H9 (cell line): ENCODE measurements around the gene ADI1. TPM values are rescaled to one million over a fixed set of nuclear protein-coding genes. Genes with fewer than 3 reads are reported as not detected.

Source experiments
- DNase-seq: peaks from one replicate; pipeline ENCODE4 v3.0.0-alpha.2; 2017
- H2AFZ ChIP-seq: one replicate; pipeline ENCODE4 v1.6.1; 2013; ENCODE audit warnings: mild to moderate bottlenecking, low read length, control low read depth, moderate library complexity
- H2AK5ac ChIP-seq: 2 replicates; pipeline ENCODE4 v1.6.1; 2013; ENCODE audit warnings: low read length, control low read depth, mixed read lengths; ENCODE audit not compliant: insufficient read length
- H2BK120ac ChIP-seq: one replicate; pipeline ENCODE4 v1.6.1; 2013; ENCODE audit warnings: low read depth, mild to moderate bottlenecking, low read length, control low read depth, inconsistent platforms; ENCODE audit not compliant: poor library complexity, severe bottlenecking
- H2BK12ac ChIP-seq: 2 replicates; pipeline ENCODE4 v1.6.1; 2013; ENCODE audit warnings: low read length, control low read depth, mixed read lengths, low read depth; ENCODE audit not compliant: insufficient read length
- H2BK15ac ChIP-seq: 2 replicates; pipeline ENCODE4 v1.6.1; 2013; ENCODE audit warnings: low read depth, low read length, control low read depth
- H2BK20ac ChIP-seq: one replicate; pipeline ENCODE4 v1.6.1; 2013; ENCODE audit warnings: low read depth, mild to moderate bottlenecking, low read length, control low read depth, inconsistent platforms; ENCODE audit not compliant: poor library complexity, severe bottlenecking
- H2BK5ac ChIP-seq: 2 replicates; pipeline ENCODE4 v1.6.1; 2013; ENCODE audit warnings: low read length, control low read depth, mixed read lengths; ENCODE audit not compliant: insufficient read length
- H3K14ac ChIP-seq: 2 replicates; pipeline ENCODE4 v1.6.1; 2013; ENCODE audit warnings: low read length, control low read depth; ENCODE audit not compliant: insufficient read depth
- H3K18ac ChIP-seq: 2 replicates; pipeline ENCODE4 v1.6.1; 2013; ENCODE audit warnings: low read depth, mild to moderate bottlenecking, mixed read lengths, low read length, control low read depth; ENCODE audit not compliant: insufficient read length
- H3K23ac ChIP-seq: 2 replicates; pipeline ENCODE4 v1.6.1; 2013; ENCODE audit warnings: low read length, control low read depth, mixed read lengths, low read depth; ENCODE audit not compliant: insufficient read length
- H3K23me2 ChIP-seq: 2 replicates; pipeline ENCODE4 v1.6.1; 2013; ENCODE audit warnings: low read depth, mild to moderate bottlenecking, mixed read lengths, low read length, control low read depth; ENCODE audit not compliant: insufficient read length, poor library complexity, severe bottlenecking
- H3K27ac ChIP-seq: 2 replicates; pipeline ENCODE4 v1.5.1; 2013; ENCODE audit warnings: low read length, control low read depth, mixed read lengths, low read depth; ENCODE audit not compliant: insufficient read length
- H3K27me3 ChIP-seq: 2 replicates; pipeline ENCODE4 v1.6.1; 2013; ENCODE audit warnings: low read length, control low read depth, inconsistent platforms; ENCODE audit not compliant: insufficient read depth
- H3K4ac ChIP-seq: 2 replicates; pipeline ENCODE4 v1.6.1; 2013; ENCODE audit warnings: low read depth, mild to moderate bottlenecking, control low read depth, inconsistent platforms, low read length, moderate library complexity
- H3K4me1 ChIP-seq: 2 replicates; pipeline ENCODE4 v1.6.1; 2013; ENCODE audit warnings: low read length, control low read depth, inconsistent platforms; ENCODE audit not compliant: insufficient read depth
- H3K4me2 ChIP-seq: 2 replicates; pipeline ENCODE4 v1.6.1; 2013; ENCODE audit warnings: low read length, control low read depth, mixed read lengths; ENCODE audit not compliant: insufficient read length, insufficient read depth
- H3K56ac ChIP-seq: 2 replicates; pipeline ENCODE4 v1.6.1; 2013; ENCODE audit warnings: low read depth, mild to moderate bottlenecking, mixed read lengths, low read length, control low read depth; ENCODE audit not compliant: insufficient read length
- H3K79me1 ChIP-seq: 2 replicates; pipeline ENCODE4 v1.6.1; 2013; ENCODE audit warnings: low read depth, mild to moderate bottlenecking, moderate library complexity, low read length, control low read depth, inconsistent platforms; ENCODE audit not compliant: insufficient read depth, poor library complexity, severe bottlenecking
- H3K79me2 ChIP-seq: 2 replicates; pipeline ENCODE4 v1.6.1; 2013; ENCODE audit warnings: low read length, control low read depth, inconsistent platforms; ENCODE audit not compliant: insufficient read depth
- H3K9ac ChIP-seq: 2 replicates; pipeline ENCODE4 v1.6.1; 2013; ENCODE audit warnings: low read length, control low read depth, mixed read lengths; ENCODE audit not compliant: insufficient read length; ENCODE audit errors: extremely low read depth
- H3K9me3 ChIP-seq: one replicate; pipeline ENCODE4 v1.6.1; 2013; ENCODE audit warnings: low read depth, low read length, inconsistent platforms; ENCODE audit not compliant: control insufficient read depth
- H3T11ph ChIP-seq: one replicate; pipeline ENCODE4 v1.6.1; 2013; ENCODE audit warnings: mild to moderate bottlenecking, low read length, control low read depth, inconsistent platforms
- H4K20me1 ChIP-seq: one replicate; pipeline ENCODE4 v1.6.1; 2013; ENCODE audit not compliant: control insufficient read depth, insufficient read length, insufficient read depth
- H4K5ac ChIP-seq: 2 replicates; pipeline ENCODE4 v1.6.1; 2013; ENCODE audit warnings: low read depth, mild to moderate bottlenecking, mixed read lengths, low read length, control low read depth; ENCODE audit not compliant: insufficient read length
- H4K8ac ChIP-seq: replicated peaks from 2 replicates; pipeline ENCODE4 v1.6.1; 2013; ENCODE audit warnings: low read length, control low read depth, mixed read lengths, low read depth; ENCODE audit not compliant: insufficient read length
- H4K91ac ChIP-seq: 2 replicates; pipeline ENCODE4 v1.6.1; 2013; ENCODE audit warnings: low read depth, mild to moderate bottlenecking, moderate library complexity, mixed read lengths, low read length, control low read depth; ENCODE audit not compliant: insufficient read length
- H3K27ac Mint-ChIP-seq, 3 experiments: 2 replicates in 2 of 3; 3 replicates in 1 of 3; pipeline ENCODE4 v1.8.0; 2020 to 2021; ENCODE audit warnings: mixed read lengths in 3 of 3, mild to moderate bottlenecking in 1 of 3, moderate library complexity in 1 of 3
- H3K27me3 Mint-ChIP-seq: 2 replicates; pipeline ENCODE4 v1.8.0; 2021; ENCODE audit warnings: low read depth, mild to moderate bottlenecking, moderate library complexity, mixed read lengths
- H3K36me3 Mint-ChIP-seq, 3 experiments: 2 replicates in 2 of 3; 3 replicates in 1 of 3; pipeline ENCODE4 v1.8.0; 2020 to 2021; ENCODE audit warnings: low read depth in 3 of 3, mixed read lengths in 3 of 3; ENCODE audit not compliant: insufficient read depth in 1 of 3
- H3K4me1 Mint-ChIP-seq, 2 experiments: 2 replicates each; pipeline ENCODE4 v1.8.0; 2020; ENCODE audit warnings: mixed read lengths in 2 of 2
- H3K4me3 Mint-ChIP-seq, 2 experiments: 2 replicates in 1 of 2; 3 replicates in 1 of 2; pipeline ENCODE4 v1.8.0; 2020 to 2021; ENCODE audit warnings: mild to moderate bottlenecking in 2 of 2, mixed read lengths in 2 of 2, moderate library complexity in 1 of 2
- H3K9me3 Mint-ChIP-seq, 2 experiments: 2 replicates in 1 of 2; 3 replicates in 1 of 2; pipeline ENCODE4 v1.8.0; 2020; ENCODE audit warnings: mild to moderate bottlenecking in 2 of 2, mixed read lengths in 2 of 2, moderate library complexity in 1 of 2
- CTCF ChIP-seq: fragments of 200-600 bp; sonication (generic); conservative IDR thresholded peaks from 3 replicates; pipeline ENCODE4 v1.8.0; 2021; ENCODE audit warnings: antibody characterized with exemption, mild to moderate bottlenecking
- WGBS: extraction: QIAGEN DNeasy Blood & Tissue Kit; methylation state at CpG from one replicate; pipeline ENCODE4 v1.1.7; 2013; ENCODE audit warnings: missing lambda C conversion rate, low lambda C conversion rate, mixed read lengths; ENCODE audit not compliant: insufficient read length; ENCODE audit errors: extremely low coverage; 5-methylcytosine and 5-hydroxymethylcytosine counted together
- total RNA-seq: library from RNA; stranded (reverse); gene quantifications from 2 replicates; pipeline ENCODE4 v1.2.1, GENCODE V29; 2021

ADI1 gene
- total RNA-seq, 1 experiment from 2014 or later = 23.4 TPM

GRCh38 chr2:3529316-3530025 lies 10.1 kb upstream of the ADI1 start:
- DNase-seq = no peak
- H4K8ac ChIP-seq = no peak overlapping the region
- no peak overlapping the region for H2BK120ac ChIP-seq
- H3K18ac ChIP-seq = no peak overlapping the region
- H2AFZ ChIP-seq = no peak overlapping the region
- H3K27ac ChIP-seq = no peak overlapping the region
- no peak overlapping the region for H3K4me2 ChIP-seq
- no peak overlapping the region for H4K91ac ChIP-seq
- H3K14ac ChIP-seq = no peak overlapping the region
- no peak overlapping the region for H3T11ph ChIP-seq
- H3K79me2 ChIP-seq = no peaks in the 10 kb centered on the region
- no peak for TF ChIP-seq CTCF
- no peak overlapping the region for H2BK15ac ChIP-seq
- no peaks in the 10 kb centered on the region; a peak in 1 of 5 replicates for H3K9me3 Mint-ChIP-seq
- no peak overlapping the region for H3K23ac ChIP-seq
- H4K5ac ChIP-seq = no peak overlapping the region
- H3K56ac ChIP-seq = no peak overlapping the region
- H3K4ac ChIP-seq = no peak overlapping the region
- no peak overlapping the region for H3K9ac ChIP-seq
- H3K4me1 Mint-ChIP-seq = peaks cover 6 to 8% of the 10 kb centered on the region in 2 experiments
- no peak overlapping the region for H2AK5ac ChIP-seq
- H2BK20ac ChIP-seq = no peak overlapping the region
- H2BK5ac ChIP-seq = no peak overlapping the region
- no peaks in the 10 kb centered on the region for H3K23me2 ChIP-seq
- no peak overlapping the region for H3K27ac Mint-ChIP-seq
- no peak overlapping the region for H2BK12ac ChIP-seq
- H3K79me1 ChIP-seq = no peaks in the 10 kb centered on the region
- H3K4me1 ChIP-seq = no peaks in the 10 kb centered on the region; the same call in 1 of the 2 replicates
- H3K9me3 ChIP-seq = no peaks in the 10 kb centered on the region
- no peaks in the 10 kb centered on the region for H3K27me3 Mint-ChIP-seq
- no peaks in the 10 kb centered on the region for H3K27me3 ChIP-seq
- no peaks in the 10 kb centered on the region for H3K36me3 Mint-ChIP-seq
- no peaks in the 10 kb centered on the region for H4K20me1 ChIP-seq
- WGBS = no CpG with 5 or more reads among the region's 24 CpGs
- H3K4me3 Mint-ChIP-seq = no peak overlapping the region; a peak in 1 of 5 replicates
